Stimulated activated CD4-positive, alpha-beta T cell treated with anti-CD3 and anti-CD28 coated beads, Interleukin-12 subunit alpha, Interleukin-12 subunit beta, amount 100 ng/mL, for 24 hours (primary cell): ENCODE measurements around the gene STK32A.

ENCODE experiments used
- DNase-seq, 2 experiments: peaks; one replicate each; pipeline ENCODE4 v3.0.0-alpha.2; 2020; ENCODE audit warnings: low read depth in 2 of 2

STK32A gene

GRCh38 chr5:147259837-147260236 lies 25.0 kb downstream of the STK32A start:
- DNase-seq: no peak

DNA sequence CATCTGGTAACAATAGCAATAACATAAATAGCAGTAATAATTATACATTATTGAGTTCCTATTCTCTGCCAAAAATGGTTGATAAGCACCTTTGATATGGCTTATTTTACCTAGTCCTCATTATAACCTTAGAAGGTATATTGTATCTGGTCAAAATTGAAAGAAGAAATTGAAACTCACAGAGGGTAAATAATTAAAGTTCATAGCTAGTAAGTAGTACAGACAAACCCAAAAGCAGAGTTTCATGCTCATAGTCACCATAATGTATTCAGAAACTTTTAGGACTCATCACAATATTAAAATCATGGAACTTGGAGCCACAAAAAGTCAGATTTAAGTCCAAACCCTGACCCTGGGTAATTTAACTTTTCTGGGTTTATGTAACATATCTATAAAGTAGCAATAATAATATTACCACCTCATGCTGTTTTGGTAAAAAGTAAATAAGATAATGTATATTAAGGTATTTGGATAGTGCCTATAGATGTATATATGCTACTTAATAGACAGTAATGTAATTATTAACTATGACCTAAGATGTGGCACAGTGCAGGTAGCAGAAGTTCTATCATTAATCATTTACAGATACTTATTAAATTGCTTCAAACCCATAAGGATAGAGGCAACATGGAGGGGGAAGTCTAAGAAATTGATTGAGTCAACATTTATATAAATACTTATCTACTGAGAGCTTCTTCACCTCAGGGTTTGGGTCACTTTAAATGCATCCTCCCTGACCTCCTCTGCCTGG lies 32.4 kb downstream of the STK32A start:
- no peak for DNase-seq

DNA sequence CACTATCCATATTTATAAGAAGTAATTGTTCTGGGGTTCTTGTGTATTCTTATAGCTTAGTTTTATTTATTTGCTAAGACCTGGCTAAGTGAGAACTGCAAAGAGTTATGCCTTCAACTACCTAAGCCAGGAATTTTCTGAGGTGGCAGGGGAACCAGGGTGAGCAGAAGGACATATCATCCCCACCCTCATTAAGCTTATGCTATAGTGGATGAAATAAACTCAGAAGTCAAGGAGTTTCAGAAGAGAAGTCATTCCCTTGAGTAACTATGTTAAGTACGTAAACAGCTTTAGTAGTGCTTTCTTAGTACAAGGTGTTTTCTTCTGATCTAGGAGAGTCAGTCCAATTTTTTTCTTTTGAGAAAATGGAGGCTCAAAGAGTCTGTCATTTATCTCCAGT lies 41.7 kb downstream of the STK32A start:
- DNase-seq: no peak

- no peak for DNase-seq
Observed at GRCh38 chr5:147286296-147286695, 51.5 kb downstream of the STK32A start.

DNA sequence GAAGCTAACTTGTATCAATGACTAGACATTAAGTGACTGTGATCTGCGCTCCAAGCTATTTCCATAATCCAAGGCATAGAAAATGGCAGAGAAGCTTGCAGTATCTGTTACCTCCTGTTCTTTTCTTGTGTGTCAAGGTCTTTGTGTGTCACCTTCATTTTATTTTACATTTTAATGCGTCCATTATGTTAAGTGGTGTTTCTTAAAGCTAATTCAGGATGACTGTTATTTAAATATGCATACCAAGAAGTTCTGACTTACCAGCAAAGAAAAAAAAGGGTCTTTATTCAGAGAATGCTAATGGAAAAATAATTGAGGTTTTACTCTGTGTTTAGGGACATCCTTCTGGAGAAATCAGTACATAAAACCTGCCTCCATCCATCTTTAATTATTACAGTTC lies 52.3 kb downstream of the STK32A start:
- DNase-seq: no peak

DNA sequence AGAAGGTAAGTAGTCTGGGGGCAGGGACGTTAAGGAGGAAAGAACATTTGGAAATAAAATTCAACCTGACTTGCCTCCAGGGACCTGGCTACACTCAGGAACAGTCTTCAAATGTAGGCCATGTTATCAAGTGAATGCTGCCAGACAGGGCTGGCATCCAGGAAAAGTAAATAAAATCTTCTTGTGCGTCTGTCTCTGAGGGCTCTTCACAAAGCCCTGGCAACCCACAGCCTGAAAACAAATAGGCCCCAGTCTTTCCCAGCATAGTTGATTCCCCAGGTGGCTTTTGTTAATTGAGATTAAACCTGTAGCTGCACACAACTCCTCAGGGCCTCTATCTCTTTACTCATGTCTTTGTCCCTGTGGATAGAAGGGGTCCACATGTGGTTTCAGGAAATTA lies 55.4 kb downstream of the STK32A start:
- DNase-seq: no peak

DNA sequence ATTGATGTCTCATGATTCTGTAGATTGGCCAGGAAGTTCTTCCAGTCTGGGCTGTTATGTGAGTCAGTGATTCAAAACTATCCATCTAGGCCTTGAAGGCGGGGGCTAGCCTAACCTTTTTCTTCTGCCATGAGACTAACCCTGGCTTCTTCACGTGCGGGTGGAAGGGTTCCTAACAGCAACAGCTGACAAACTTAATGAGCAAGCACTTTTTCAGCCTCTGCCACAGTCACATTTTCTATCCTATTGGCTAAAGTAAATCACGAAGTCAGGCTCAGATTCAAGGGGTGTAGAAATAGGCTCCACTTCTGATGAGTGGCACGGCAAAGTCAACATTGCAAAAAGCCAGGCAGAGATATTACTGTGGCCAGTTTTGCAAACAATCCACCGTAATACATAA lies 68.4 kb downstream of the STK32A start:
- no peak for DNase-seq

- DNase-seq: no peak
Observed at GRCh38 chr5:147303976-147304375, 69.2 kb downstream of the STK32A start.

DNA sequence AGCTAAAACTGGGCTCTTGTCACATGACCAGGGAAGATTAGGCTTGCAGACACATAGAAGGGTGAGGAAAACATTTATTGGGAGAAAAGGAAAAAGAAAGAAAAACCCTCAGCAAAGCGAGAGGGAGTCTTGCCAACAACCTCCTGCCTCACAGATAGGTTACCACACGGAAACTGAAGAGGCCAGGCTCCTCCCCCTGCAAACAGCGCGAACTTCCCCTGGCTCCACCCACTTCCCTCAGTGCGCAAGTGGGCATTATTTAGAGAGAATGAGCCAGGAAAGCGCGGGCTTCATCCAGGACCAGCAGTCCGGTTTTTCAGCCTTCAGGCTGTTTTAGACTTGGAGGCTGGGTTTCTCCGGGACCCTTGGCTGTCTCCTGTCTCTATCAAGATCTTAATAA lies 70.3 kb downstream of the STK32A start:
- no peak for DNase-seq

GRCh38 chr5:147306351-147306750 lies 71.5 kb downstream of the STK32A start:
- DNase-seq: no peak

- no peak for DNase-seq
Observed at GRCh38 chr5:147307170-147307569, 72.3 kb downstream of the STK32A start.

- no peak for DNase-seq
Observed at GRCh38 chr5:147309621-147310020, 74.8 kb downstream of the STK32A start.

GRCh38 chr5:147310059-147310704 lies 75.4 kb downstream of the STK32A start:
- no peak for DNase-seq

GRCh38 chr5:147317978-147318684 lies 83.3 kb downstream of the STK32A start:
- no peak for DNase-seq

DNA sequence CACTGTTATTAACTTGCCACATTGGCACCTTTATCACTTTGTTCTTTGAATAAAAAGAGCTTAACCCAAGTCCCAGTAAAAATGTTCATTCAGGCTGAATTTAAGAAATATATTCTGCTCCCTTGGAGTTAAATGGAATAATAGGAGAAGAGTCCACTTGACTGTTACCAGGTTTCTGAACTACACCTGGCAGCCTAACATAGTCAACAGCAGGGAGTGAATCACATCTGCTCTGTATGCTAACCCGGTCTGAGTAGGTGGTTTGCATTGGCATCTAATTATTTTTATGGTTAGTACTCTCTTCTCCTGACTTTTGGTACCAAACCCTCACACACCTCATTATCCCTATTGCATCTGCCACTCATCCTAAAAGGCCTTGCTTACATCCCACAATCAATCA lies 86.7 kb downstream of the STK32A start:
- DNase-seq: no peak

GRCh38 chr5:147327421-147327820 lies 92.6 kb downstream of the STK32A start:
- DNase-seq: no peak

DNA sequence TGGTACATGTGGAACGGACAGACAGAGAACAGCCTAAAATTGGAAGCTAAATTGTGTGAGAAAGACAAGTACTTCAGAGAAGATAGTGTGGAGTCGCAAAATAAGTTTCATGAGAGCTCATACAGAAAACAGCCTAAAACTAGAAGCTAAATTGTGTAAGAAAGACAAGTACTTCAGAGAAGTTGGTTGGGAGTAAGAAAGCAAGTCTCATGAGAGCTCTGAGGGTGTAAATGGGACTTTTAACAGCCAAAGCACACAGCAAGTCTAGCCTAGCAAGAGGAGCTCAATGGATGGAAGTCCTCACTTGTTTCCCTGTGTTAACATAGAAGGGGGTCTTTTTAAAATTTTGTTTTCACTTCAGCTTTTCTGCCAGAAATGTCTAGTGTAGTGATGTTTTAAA lies 93.1 kb downstream of the STK32A start:
- DNase-seq: no peak

DNA sequence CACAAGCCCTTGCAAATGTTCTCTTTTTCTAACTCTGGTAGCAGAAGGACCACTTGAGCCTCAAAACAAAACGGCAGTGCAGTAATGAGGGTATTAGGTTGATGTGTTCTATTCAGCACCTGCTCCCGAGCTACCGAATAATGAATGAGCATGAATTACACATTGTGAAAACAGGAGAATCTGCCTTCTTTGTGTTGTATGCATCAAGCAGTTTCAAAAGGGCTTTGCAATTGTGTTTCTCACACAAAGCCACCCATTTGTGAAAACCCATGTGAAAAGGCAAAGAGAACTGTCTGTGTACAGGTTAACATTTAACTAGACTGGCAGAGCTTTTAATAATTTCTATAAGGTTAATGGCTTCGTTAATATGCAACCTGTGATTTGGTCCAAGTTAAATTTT lies 97.8 kb downstream of the STK32A start:
- no peak for DNase-seq

- no peak for DNase-seq
Observed at GRCh38 chr5:147336876-147337275, 102.0 kb downstream of the STK32A start.

GRCh38 chr5:147339313-147339712 lies 104.5 kb downstream of the STK32A start:
- no peak for DNase-seq

- no peak for DNase-seq
Observed at GRCh38 chr5:147340941-147341340, 106.1 kb downstream of the STK32A start.

- no peak for DNase-seq
Observed at GRCh38 chr5:147341345-147341744, 106.5 kb downstream of the STK32A start.

GRCh38 chr5:147344861-147345260 lies 110.0 kb downstream of the STK32A start:
- DNase-seq: no peak
